Loucy (cell line): Measurements from ENCODE around the gene WNT8A.

Experiments
- CTCF ChIP-seq: fragments of 200-600 bp; sonication (generic); conservative IDR thresholded peaks from 2 replicates; pipeline ENCODE4 v1.5.1; 2014; ENCODE audit warnings: mild to moderate bottlenecking, antibody characterized with exemption, low read length
- EZH2phosphoT487 ChIP-seq: fragments of 200-600 bp; IDR thresholded peaks from 2 replicates; pipeline ENCODE4 v1.6.1; 2018; ENCODE audit warnings: antibody characterized with exemption, mild to moderate bottlenecking, moderate library complexity, borderline replicate concordance

- TF ChIP-seq CTCF (no peak), EZH2phosphoT487 (no peak)
Observed at GRCh38 chr5:138103319-138103637, 19.4 kb downstream of the WNT8A start.
